Measurements from ENCODE around the gene ADAMTSL3.

Gene ADAMTSL3, protein sequence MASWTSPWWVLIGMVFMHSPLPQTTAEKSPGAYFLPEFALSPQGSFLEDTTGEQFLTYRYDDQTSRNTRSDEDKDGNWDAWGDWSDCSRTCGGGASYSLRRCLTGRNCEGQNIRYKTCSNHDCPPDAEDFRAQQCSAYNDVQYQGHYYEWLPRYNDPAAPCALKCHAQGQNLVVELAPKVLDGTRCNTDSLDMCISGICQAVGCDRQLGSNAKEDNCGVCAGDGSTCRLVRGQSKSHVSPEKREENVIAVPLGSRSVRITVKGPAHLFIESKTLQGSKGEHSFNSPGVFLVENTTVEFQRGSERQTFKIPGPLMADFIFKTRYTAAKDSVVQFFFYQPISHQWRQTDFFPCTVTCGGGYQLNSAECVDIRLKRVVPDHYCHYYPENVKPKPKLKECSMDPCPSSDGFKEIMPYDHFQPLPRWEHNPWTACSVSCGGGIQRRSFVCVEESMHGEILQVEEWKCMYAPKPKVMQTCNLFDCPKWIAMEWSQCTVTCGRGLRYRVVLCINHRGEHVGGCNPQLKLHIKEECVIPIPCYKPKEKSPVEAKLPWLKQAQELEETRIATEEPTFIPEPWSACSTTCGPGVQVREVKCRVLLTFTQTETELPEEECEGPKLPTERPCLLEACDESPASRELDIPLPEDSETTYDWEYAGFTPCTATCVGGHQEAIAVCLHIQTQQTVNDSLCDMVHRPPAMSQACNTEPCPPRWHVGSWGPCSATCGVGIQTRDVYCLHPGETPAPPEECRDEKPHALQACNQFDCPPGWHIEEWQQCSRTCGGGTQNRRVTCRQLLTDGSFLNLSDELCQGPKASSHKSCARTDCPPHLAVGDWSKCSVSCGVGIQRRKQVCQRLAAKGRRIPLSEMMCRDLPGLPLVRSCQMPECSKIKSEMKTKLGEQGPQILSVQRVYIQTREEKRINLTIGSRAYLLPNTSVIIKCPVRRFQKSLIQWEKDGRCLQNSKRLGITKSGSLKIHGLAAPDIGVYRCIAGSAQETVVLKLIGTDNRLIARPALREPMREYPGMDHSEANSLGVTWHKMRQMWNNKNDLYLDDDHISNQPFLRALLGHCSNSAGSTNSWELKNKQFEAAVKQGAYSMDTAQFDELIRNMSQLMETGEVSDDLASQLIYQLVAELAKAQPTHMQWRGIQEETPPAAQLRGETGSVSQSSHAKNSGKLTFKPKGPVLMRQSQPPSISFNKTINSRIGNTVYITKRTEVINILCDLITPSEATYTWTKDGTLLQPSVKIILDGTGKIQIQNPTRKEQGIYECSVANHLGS (N-terminal part only)

DNA sequence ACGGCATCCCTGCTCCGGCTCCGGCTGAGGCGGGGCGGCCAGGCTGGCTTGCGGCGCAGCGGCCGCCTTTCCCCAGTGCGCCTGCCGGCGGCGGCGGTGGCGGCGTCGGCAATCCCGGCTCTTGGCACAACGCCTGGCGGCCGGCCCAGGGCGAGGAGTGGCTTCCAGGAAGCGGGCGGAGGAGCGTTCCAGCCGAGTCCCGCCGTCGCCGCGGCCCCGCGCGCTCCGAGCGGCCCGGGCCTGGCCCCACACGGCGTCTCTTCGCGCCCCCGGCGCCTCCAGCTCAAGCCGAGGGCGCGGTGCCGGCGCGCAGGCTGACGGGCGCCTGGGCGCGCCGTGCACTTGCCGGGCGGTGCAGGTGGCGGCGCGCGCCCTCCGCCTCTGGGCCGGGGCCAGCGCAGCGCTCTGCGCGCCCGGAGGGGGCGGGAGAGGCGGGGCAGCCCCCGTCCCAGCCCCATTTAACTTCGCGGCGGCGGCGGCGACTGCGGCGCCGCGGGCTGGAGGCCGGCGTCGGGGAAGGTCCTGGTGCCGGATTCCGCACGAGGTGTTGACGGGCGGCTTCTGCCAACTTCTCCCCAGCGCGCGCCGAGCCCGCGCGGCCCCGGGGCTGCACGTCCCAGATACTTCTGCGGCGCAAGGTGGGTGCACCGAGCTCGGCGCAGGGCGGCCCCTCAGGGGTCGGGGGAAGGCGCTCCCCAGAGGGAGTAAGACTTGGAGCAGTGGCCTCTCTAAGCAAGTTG, at the start of gene ADAMTSL3:
TSS of gene ADAMTSL3 (plus strand) at position 485 of the 740 bp plus-strand sequence. CDS start 1,639 bp downstream, outside the sequence.
- H3K9ac ChIP-seq (ENCODE audit: low read depth, low read length): no peak within 1 kb of the TSS; the same call in 1 of the 2 replicates
- peaks cover 58% of the 10 kb centered on the region for H3K27me3 ChIP-seq (ENCODE audit: insufficient read depth, low read length)
- H3K4me3 ChIP-seq (ENCODE audit: low read length): peak within 1 kb of the TSS; percentile 69
- no peak within 1 kb of the TSS for H3K27ac ChIP-seq (ENCODE audit: low read length)
- peaks cover 12% of the 10 kb centered on the region for H3K4me1 ChIP-seq (ENCODE audit: insufficient read depth, low read length)
- no peaks in the 10 kb centered on the region for H3K9me3 ChIP-seq (ENCODE audit: insufficient read depth, low read depth, low read length)
- H3K36me3 ChIP-seq (ENCODE audit: insufficient read depth, low read depth, low read length): no peaks in the 10 kb centered on the region

DNA sequence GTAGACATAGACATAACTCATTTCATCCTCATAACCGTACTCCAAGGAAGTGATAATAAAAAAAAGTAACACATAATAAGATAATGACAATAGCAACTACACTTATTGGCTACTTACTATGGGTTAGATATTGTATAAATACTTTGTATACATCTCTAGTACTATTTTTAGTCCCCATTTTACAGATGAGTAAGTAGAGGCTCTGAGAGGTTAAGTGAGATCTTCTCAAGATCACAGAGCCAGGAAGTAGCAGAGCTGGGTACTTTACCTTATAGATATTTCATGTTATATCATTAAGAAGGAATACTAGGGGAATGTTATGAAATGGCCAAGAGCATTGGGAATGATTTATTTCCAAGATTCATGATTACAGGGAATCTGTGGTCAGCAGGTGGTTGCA, 49.4 kb upstream of the ADAMTSL3 start:
- peaks cover 5% of the 10 kb centered on the region; the same call in 1 of the 2 replicates for H3K9me3 ChIP-seq (ENCODE audit: insufficient read depth, low read depth, low read length)
- H3K4me3 ChIP-seq (ENCODE audit: low read length): no peak overlapping the region
- H3K27ac ChIP-seq (ENCODE audit: low read length): no peak overlapping the region
- no peak overlapping the region for H3K9ac ChIP-seq (ENCODE audit: low read depth, low read length)
- H3K4me1 ChIP-seq (ENCODE audit: insufficient read depth, low read length): no peaks in the 10 kb centered on the region
- no peaks in the 10 kb centered on the region for H3K27me3 ChIP-seq (ENCODE audit: insufficient read depth, low read length)
- H3K36me3 ChIP-seq (ENCODE audit: insufficient read depth, low read depth, low read length): no peaks in the 10 kb centered on the region

DNA sequence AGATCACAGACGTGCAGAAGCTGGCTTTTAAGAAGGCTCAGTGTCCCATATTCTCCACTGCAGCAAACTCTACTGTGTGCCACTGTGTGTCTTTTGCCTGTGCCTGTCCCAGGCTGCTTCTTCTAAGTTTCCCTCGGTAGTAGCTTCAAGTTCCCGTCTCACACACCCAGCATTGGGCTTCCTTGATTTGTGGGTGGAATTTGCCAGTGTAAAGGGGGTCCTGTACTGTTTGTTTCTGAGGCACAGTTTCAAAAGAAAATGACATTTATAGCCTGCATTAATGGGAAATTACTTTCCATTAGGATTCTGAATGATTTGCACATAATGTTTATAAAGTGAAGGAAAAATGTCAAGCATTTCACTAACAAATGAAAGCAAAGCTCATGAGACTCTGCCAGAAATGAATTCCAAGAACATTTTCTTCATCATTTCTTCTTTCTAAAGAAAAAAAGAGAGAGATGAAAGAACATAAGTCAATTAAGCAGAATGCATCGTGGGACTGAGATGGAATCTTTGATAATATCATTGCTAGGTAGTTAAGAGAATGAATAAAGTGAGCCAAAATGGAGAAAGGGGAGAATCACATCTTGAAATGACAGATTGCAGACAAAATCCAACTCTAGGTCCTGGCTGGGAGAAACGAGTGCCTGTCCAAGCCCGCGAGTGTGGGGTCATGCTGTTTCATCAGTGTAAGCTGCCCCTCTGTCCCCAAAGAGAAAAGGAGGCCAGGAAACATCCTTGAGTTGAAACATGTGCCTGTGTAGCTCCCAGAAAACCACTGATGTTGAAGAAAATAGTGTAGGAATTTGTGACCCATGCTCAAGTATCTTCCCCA, 48.6 kb upstream of the ADAMTSL3 start:
- Histone ChIP-seq H3K9ac (ENCODE audit: low read depth, low read length) (no peak overlapping the region), H3K4me3 (ENCODE audit: low read length) (no peak overlapping the region), H3K9me3 (ENCODE audit: insufficient read depth, low read depth, low read length) (no peaks in the 10 kb centered on the region), H3K27ac (ENCODE audit: low read length) (no peak overlapping the region), H3K36me3 (ENCODE audit: insufficient read depth, low read depth, low read length) (no peaks in the 10 kb centered on the region), H3K4me1 (ENCODE audit: insufficient read depth, low read length) (no peaks in the 10 kb centered on the region), H3K27me3 (ENCODE audit: insufficient read depth, low read length) (no peaks in the 10 kb centered on the region)

DNA sequence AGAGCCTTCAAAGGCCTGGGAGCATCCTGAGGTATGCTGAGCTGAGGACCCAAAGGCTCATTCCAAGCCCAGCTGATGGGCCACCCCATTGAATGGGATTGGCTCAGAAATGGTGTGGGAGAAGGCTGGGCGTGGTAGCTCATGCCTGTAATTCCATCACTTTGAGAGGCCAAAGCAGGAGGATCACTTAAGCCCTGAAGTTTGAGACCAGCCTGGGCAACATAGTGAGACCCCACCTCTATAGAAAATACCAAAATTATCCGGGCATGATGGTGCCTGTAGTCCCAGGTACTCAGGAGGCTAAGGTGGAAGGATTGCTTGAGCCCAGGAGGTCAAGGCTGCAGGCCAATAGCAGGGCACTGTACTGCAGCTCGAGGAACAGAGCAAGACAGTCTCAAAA, 43.8 kb upstream of the ADAMTSL3 start:
- Histone ChIP-seq H3K9me3 (ENCODE audit: insufficient read depth, low read depth, low read length) (no peaks in the 10 kb centered on the region), H3K4me3 (ENCODE audit: low read length) (no peak overlapping the region), H3K27me3 (ENCODE audit: insufficient read depth, low read length) (no peaks in the 10 kb centered on the region), H3K4me1 (ENCODE audit: insufficient read depth, low read length) (no peaks in the 10 kb centered on the region), H3K27ac (ENCODE audit: low read length) (no peak overlapping the region), H3K9ac (ENCODE audit: low read depth, low read length) (no peak overlapping the region), H3K36me3 (ENCODE audit: insufficient read depth, low read depth, low read length) (no peaks in the 10 kb centered on the region)

DNA sequence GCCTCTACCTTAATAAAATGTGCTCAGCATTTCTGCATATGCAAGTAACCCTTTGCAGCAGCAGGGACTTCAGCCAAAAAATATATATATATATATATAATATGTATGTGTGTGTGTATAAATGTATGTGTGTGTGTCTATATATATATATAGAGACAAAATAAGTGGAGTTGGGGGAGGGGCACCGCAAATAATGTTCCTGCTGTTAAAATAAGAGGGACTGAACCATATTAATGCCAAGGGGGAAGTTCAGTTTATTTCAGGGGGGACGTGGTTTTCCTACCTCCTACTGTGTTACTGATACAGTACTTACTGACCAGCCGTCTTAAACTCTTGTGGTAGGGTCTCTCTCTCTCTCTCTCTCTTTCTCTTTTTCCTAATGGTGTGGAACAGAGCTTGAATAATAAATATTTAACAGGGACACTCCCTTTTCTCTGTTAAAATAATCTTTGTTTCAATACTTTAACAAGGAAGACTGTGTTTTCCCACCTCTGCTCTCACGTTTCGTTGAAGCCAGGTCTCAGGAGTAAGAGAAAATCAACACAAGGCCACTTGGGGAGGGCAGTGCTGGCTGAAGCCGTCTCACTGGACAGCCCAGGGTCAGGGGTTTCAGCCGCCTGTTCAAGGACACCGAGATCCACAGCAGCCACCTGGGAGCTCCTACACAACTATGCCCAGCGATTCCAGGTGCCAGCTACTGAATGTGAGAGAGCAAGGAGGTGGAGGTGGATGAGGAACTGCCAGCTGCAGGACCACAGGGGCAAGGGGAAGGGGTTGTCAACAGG, 42.8 kb upstream of the ADAMTSL3 start:
- Histone ChIP-seq H3K9me3 (ENCODE audit: insufficient read depth, low read depth, low read length) (no peaks in the 10 kb centered on the region), H3K9ac (ENCODE audit: low read depth, low read length) (no peak overlapping the region), H3K27me3 (ENCODE audit: insufficient read depth, low read length) (no peaks in the 10 kb centered on the region), H3K4me1 (ENCODE audit: insufficient read depth, low read length) (no peaks in the 10 kb centered on the region), H3K36me3 (ENCODE audit: insufficient read depth, low read depth, low read length) (no peaks in the 10 kb centered on the region), H3K4me3 (ENCODE audit: low read length) (no peak overlapping the region), H3K27ac (ENCODE audit: low read length) (no peak overlapping the region)

DNA sequence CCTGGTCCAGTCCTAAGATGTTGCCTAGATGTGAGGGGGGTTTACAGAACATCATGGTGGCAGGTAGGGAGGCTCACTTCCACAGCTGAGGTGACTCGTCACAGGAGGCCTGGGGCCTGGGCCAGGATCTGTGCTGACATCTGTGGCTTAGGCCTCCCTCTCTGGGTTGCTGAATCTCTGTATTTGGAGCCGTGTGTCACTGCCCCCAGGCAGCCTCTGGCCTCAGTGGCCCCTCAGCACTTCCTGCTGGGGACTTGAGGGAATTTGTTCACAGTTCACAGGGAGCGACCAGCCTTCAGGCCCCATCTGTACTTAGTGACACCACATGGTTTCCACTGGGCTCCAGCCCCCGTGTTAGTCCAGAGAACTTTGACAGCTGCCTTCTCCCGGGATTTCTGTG, 41.7 kb upstream of the ADAMTSL3 start:
- Histone ChIP-seq H3K4me1 (ENCODE audit: insufficient read depth, low read length) (no peaks in the 10 kb centered on the region), H3K4me3 (ENCODE audit: low read length) (no peak overlapping the region)

DNA sequence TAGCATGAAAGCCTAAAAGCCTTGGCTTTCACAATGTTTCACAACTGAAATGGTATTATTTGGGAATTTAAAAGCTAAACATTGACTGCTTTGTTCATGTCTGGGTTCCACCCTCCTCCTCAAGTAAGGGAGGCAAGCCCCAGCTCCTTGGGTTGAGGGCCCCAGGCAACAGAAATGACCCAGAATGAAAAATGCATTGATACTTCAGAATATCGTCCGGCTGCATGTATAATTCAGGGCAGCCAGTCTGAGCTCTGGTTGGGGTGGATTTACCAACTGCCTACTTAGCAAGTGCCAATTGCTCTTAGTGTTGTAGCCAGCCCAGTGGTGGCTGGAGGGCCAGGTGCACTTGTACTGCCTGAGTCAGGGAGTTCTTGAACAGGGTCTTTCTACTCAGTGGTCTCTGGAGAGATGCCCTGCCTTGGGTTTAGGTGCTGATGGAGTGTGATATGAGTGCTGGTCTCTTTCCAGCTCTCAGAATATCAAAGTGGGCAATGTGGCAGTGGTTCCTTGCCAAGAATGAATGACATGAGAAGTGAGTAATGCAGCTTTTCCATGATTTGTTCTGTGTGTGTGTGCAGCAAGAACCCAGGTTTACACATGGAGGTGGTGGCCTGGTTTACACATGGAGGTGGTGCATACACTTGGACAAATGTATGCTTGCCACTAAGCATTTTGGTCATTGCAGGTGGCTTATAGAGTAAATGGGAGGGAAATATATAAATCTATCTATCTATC, 40.9 kb upstream of the ADAMTSL3 start:
- no peaks in the 10 kb centered on the region for H3K27me3 ChIP-seq (ENCODE audit: insufficient read depth, low read length)
- H3K27ac ChIP-seq (ENCODE audit: low read length): no peak overlapping the region
- H3K4me3 ChIP-seq (ENCODE audit: low read length): no peak overlapping the region
- H3K36me3 ChIP-seq (ENCODE audit: insufficient read depth, low read depth, low read length): no peaks in the 10 kb centered on the region
- no peak overlapping the region for H3K9ac ChIP-seq (ENCODE audit: low read depth, low read length)
- no peaks in the 10 kb centered on the region for H3K9me3 ChIP-seq (ENCODE audit: insufficient read depth, low read depth, low read length)
- no peaks in the 10 kb centered on the region for H3K4me1 ChIP-seq (ENCODE audit: insufficient read depth, low read length)

More for the DNA sequence above, 41.7 kb upstream of the ADAMTSL3 start:
- no peak overlapping the region for H3K9ac ChIP-seq (ENCODE audit: low read depth, low read length)
- no peaks in the 10 kb centered on the region for H3K27me3 ChIP-seq (ENCODE audit: insufficient read depth, low read length)
- H3K36me3 ChIP-seq (ENCODE audit: insufficient read depth, low read depth, low read length): no peaks in the 10 kb centered on the region
- H3K27ac ChIP-seq (ENCODE audit: low read length): no peak overlapping the region
- H3K9me3 ChIP-seq (ENCODE audit: insufficient read depth, low read depth, low read length): no peaks in the 10 kb centered on the region

DNA sequence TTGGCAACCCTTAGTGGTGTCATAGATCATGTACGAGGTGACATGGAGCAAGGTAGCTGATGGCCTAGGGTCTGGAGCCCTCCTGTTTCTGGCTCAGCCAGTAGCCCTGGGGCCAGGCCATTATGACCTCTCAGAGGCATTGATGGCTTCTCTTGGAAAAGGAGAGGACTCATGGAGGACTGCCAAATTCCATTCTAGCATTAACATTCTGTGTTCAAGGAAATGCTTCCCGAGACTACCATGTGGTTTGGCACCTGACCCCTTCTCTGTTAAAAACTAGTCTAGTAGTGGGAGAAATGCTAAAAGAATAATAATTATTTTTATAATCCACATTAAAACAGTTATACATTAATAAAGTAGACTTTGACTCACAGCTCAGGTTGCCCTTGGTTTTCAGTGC, 40.2 kb upstream of the ADAMTSL3 start:
- Histone ChIP-seq H3K36me3 (ENCODE audit: insufficient read depth, low read depth, low read length) (no peaks in the 10 kb centered on the region), H3K9ac (ENCODE audit: low read depth, low read length) (no peak overlapping the region), H3K9me3 (ENCODE audit: insufficient read depth, low read depth, low read length) (no peaks in the 10 kb centered on the region), H3K27ac (ENCODE audit: low read length) (no peak overlapping the region), H3K27me3 (ENCODE audit: insufficient read depth, low read length) (no peaks in the 10 kb centered on the region), H3K4me3 (ENCODE audit: low read length) (no peak overlapping the region), H3K4me1 (ENCODE audit: insufficient read depth, low read length) (no peaks in the 10 kb centered on the region)

DNA sequence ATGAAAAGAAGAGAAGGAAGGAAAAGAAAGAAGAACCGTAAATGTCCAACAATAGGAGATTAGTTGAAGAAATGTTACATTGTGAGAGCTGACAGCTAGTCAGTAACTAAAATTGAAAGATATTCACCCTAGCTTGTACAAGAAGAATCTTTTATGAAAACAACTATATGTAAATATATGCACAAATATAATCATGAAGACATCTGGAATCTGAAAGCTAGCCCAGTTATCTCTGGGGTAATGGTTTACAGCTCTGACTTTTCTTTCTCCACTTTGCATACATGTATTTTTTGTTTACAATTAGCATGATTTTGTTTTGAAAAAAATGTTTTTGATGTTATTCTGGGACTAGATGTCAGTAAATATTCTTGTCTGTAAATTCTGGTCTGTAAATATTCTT, 37.1 kb upstream of the ADAMTSL3 start:
- Histone ChIP-seq H3K9ac (ENCODE audit: low read depth, low read length) (no peak overlapping the region), H3K9me3 (ENCODE audit: insufficient read depth, low read depth, low read length) (no peaks in the 10 kb centered on the region), H3K4me3 (ENCODE audit: low read length) (no peak overlapping the region), H3K4me1 (ENCODE audit: insufficient read depth, low read length) (no peaks in the 10 kb centered on the region), H3K27me3 (ENCODE audit: insufficient read depth, low read length) (no peaks in the 10 kb centered on the region), H3K36me3 (ENCODE audit: insufficient read depth, low read depth, low read length) (no peaks in the 10 kb centered on the region), H3K27ac (ENCODE audit: low read length) (no peak overlapping the region)
